ENCODE measurements around the gene ZCCHC24.

Gene ZCCHC24

GRCh38 chr10:79445161-79445976 is at the start of gene ZCCHC24:
TSS of gene ZCCHC24 (minus strand) at chr10:79445624. CDS start at chr10:79445440, 184 bp downstream.
- DNase-seq (ENCODE audit: low spot score) = peak; percentile 90

GRCh38 chr10:79493806-79494205 is 48.4 kb upstream of the ZCCHC24 start:
- no peak for DNase-seq (ENCODE audit: low spot score)

- no peak for DNase-seq (ENCODE audit: low spot score)
Observed at GRCh38 chr10:79492839-79493238, 47.4 kb upstream of the ZCCHC24 start.

GRCh38 chr10:79492256-79492655 is 46.8 kb upstream of the ZCCHC24 start:
- DNase-seq (ENCODE audit: low spot score) = no peak

DNA sequence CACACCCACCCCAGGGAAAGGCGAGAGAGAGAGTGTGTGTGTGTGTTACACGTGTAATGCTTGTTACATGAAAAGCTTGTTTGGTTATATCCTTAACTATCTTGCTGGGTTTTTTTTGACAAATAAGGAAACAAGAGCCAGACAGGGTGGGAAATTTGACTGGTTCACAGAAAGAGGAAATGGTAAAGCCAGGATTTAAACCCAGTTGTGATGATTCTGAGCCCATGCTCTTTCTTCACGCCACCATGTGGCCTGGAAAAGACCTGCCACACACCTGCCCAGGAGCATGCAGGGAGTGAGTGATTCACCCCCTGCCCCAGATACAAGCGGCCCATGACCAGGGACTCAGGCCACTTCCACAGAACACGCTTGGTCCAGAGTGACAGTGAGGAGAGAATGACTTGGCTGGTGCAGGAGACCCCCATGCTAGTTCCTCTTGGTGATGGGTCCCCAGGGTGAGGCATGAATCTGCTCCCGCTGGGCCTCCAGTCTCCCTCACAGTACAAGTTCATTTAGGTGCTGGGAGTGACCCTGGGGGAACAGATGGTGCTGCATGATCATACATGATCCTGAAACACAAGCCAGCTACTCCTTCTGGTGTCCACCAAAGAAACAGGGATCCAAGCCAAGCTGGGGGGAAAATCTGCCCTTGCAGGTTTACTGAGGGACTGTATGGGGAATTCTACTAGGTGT is 45.9 kb upstream of the ZCCHC24 start:
- DNase-seq (ENCODE audit: low spot score) = no peak

DNA sequence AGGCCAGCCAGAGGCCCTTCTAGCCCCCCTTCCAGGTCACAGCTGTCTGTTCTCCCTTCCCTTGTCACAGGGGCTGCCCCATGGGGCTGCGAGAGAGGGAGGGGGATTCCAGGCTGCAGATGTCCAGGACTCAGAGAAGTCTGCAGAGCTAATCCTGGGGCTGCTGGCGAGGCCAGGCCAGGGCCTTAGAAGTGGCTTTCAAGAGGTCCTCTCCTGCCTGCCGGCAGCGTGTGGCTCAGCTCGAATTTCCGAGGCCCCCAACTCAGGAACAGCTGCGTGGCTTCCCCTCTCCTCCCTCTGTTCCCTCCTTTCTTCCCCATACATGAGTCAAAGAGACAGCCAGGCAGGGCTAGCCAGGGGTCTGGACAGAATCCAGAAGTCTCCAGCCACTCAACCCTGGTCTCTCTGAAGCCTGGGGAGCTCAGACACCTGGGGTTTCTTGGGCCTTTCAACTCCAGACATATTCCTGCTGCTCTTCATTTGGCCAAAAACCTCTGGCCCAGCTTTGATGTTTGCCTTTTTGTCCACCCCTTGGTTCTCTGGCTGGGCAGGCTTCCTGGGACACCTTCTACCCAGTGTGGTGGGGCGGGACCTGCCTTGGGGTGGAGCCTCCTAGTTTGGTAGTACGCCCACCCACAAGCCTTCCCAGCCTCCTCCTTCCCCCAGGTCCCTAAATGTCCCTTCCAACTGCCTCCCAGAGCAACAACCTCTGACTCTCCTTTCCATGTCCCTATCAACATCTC is 45.1 kb upstream of the ZCCHC24 start:
- no peak for DNase-seq (ENCODE audit: low spot score)

DNA sequence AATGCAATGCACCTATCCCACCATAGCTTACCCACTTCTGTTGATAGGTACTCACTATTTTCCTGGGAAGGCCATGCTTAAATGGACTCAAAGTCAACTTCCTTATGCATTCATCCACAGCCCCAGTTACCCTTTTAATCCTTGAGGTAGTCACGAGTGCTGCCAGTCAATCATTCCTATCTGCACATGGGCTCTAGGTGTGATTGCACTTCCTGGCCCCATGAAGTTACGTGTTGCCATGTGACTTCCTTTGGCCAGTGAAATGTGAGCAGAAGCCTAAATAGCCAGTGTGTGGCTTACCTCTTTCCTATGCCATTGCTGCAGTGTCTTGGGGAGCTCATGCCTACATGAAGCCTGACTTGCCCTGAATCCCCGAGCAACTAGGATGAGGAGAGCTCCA is 43.4 kb upstream of the ZCCHC24 start:
- no peak for DNase-seq (ENCODE audit: low spot score)

DNA sequence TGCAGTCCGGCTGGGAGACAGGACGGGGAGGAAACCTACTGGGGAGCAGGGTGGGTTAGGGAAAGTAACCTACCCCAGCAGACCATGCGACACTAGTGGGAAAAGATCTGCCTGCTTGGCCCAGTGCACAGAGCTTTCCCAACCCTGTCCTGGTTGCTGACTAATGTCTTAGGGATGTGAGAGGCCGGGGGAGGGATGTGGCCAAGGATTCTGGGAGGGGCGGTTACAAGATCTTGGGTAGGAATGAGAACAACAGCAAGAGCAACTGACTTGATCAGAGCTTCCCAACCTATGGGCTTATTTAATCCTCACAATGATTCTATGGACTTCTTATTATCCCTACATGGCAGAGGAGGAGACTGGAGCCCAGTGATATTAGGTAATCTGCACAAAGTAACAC is 42.9 kb upstream of the ZCCHC24 start:
- no peak for DNase-seq (ENCODE audit: low spot score)

DNA sequence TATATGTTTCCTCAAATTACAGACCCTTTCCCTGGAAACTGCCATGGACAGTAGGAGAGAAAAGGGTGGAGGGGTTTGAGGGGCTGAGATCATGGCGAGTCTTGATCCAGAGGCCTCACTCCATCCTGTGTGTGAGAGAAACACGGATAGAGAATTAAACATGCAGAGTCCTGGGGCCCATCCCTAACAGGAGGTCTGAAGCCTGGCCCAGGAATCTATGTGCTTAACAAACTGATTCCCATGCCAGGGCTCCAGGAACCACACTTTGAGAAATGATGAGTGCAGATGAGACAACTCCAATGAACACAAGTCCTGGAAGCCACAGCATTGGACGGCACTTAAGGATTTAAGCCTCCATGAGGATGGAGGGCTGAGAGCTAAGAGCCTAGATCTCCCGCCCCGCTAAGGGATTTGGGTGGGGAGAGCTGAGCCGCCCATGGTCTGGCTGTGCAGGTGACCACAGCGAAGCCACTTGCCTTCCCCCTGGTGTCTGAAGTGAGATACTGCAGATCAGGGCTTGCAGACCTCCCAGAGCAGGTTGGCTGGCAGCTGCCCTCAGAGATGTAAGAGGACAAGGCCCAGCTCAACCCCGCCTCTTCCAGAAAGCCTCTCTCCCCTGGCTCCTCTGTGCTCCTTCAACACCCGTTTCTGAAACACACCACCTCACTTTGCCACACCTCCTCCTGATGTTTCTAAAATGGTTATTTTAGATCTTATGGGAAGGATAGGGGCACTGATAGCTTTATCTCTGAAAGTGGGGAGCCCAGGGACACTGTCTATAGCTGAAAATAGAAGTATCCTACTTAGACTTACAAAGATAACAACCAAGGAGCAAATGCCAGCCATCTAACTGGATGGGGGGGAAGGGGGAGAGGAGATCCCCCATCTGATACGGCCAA is 42.1 kb upstream of the ZCCHC24 start:
- DNase-seq (ENCODE audit: low spot score) = peak; percentile 20

GRCh38 chr10:79484476-79484875 is 39.1 kb upstream of the ZCCHC24 start:
- no peak for DNase-seq (ENCODE audit: low spot score)

DNA sequence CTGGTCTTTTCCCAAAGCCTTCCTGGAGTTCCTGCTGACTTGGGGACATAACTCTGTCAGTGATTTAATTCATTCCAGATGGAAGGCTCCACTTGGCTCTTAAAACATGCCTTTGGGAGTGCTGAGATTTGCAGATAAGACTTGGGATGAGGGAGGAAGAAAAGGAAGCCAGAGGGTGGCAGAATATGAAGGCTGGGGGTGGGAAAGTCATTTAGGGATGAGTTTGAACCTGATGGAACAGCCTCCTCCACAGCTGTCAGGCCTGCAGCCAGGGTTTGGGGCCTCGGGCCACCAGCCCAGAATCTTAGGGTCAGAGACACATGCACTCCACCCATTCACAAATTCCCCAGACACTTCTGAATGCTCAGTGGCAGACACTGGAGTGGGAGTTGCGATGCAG is 38.5 kb upstream of the ZCCHC24 start:
- no peak for DNase-seq (ENCODE audit: low spot score)

DNA sequence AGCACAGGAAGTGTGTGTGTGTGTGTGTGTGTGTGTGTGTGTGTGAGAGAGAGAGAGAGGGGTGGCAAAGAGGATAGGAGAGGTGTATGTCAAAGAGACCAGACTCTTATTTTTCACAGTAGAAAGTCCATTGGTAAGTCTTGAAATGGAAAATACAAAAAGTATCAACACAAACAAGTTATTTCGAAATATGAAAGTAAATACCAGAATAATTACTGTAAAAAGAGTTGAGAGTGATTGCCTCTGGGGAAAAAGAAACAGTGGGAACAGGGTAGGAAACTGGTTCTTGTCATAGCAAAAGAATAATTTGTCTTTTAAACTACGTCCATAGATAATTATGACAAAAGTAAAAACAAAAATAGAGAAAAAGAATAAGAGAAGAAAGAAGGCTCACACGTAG is 37.9 kb upstream of the ZCCHC24 start:
- DNase-seq (ENCODE audit: low spot score) = no peak

DNA sequence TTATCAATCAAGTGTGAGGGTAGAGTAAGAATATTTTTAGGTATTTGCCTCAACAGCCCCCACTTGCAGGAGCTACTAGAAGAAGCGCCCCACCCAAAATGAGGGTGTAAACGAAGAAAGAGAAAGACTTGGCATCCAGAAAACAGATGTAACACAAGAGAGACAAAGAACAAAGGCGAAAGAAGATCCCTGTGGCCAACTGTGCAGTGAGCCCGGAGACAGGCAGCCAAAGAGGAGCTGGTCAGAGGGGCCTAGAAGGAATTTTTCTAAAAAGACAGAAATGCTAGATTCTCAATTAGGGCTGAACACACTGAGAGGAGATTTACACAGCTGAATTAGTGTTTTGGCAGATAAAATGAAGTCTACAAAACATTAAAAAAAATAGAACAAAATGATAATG is 37.3 kb upstream of the ZCCHC24 start:
- DNase-seq (ENCODE audit: low spot score) = no peak

DNA sequence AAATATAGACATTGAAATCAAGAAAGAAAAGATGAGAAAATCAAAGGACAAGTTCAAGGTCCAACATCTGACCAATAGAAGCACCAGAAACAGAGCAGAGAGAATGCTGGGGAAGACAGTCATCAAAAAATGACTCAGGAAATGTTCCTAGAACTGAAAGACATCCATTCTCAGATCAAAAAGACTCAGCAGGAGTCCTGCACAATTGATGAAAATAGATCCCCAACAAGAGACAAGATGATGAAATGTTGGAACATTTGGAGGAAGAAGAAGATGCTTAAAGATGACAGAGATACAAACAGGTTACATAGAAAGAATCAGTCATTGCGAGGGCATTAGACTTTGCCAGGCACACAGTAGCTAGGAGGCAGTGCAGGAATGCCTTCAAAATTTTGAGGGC is 36.9 kb upstream of the ZCCHC24 start:
- no peak for DNase-seq (ENCODE audit: low spot score)

- DNase-seq (ENCODE audit: low spot score) = no peak
Observed at GRCh38 chr10:79479283-79479909, 34.0 kb upstream of the ZCCHC24 start.

DNA sequence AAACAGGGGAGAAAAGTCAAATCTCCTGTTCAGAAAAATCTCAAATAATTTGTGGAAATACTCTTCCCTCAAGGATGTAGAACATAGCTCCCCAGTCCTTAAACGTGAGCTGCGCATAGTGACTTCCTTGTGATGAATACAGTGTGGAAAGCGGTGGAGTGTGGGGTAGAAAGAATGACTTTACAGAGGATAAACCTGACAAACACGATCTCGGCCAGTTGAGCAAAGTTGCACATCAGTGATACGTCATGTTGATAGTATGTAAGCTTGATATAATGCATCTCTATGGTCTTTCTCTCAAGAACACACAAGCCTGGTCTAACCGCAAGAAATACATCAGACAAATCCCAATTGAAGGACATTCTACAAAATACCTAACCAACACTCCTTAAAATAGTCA is 32.0 kb upstream of the ZCCHC24 start:
- no peak for DNase-seq (ENCODE audit: low spot score)

- DNase-seq (ENCODE audit: low spot score) = no peak
Observed at GRCh38 chr10:79476645-79477044, 31.2 kb upstream of the ZCCHC24 start.

DNA sequence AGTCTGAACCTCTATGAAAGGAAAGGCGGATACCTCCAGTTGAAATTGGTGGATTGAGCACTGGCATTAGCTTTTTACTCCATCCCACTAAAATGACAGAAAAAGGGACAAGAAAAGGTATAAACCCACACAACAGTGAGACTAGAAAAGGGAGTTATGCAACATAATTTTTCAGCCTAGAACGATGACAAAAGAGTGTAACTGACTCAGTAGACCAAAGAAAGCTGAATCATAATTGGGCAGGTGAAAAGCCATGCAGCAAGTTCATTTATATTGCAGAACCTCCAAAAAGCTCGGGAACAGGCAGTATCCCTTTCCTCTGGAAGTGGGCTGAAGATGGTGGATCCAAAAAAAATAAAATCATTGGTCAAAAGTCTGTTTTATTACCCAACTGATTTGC is 30.5 kb upstream of the ZCCHC24 start:
- DNase-seq (ENCODE audit: low spot score) = no peak

GRCh38 chr10:79475119-79475653 is 29.8 kb upstream of the ZCCHC24 start:
- no peak for DNase-seq (ENCODE audit: low spot score)

GRCh38 chr10:79473496-79474095 is 28.2 kb upstream of the ZCCHC24 start:
- no peak for DNase-seq (ENCODE audit: low spot score)

DNA sequence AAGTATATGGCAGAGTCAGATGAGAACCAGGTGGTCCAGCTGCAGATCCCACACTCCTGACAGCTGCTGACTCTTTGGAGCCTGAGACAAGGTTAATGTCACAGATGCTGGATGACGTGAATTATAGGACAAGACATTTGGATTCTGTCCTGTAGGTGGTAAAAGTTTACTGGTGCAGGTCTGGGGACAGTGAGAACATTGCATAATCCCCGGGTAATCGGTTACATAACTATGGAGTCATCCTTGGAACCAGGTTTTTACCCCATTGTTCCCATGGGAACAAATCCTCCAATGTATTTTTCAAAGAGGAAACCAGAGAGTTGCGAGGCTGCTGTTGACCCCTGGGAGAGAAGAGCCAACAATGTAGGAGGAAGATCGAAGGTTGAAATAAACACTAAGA is 27.5 kb upstream of the ZCCHC24 start:
- DNase-seq (ENCODE audit: low spot score) = no peak
